Suprapubic skin (tissue), 4 donors: ENCODE data around the gene LRRC32.

Experiments used
- CTCF ChIP-seq, 2 donors: fragments of 200-600 bp in 1 of 2; fragments of 450-650 bp in 1 of 2; sonication (generic) in 1 of 2; IDR thresholded peaks; one replicate each; pipeline ENCODE4 v1.5.1; 2016 to 2019; ENCODE audit warnings: antibody characterized with exemption in 2 of 2, mild to moderate bottlenecking in 1 of 2, moderate library complexity in 1 of 2
- EP300 ChIP-seq: sonication (generic); formaldehyde crosslinking; IDR thresholded peaks from one replicate; pipeline ENCODE4 v1.6.1; 2017; ENCODE audit warnings: antibody characterized with exemption
- POLR2A ChIP-seq, 2 donors: fragments of 450-650 bp; IDR thresholded peaks; one replicate each; pipeline ENCODE4 v1.6.1; 2017; ENCODE audit warnings: antibody characterized with exemption in 2 of 2, mild to moderate bottlenecking in 2 of 2, moderate library complexity in 2 of 2
- POLR2AphosphoS5 ChIP-seq, 3 donors: sonication (generic); formaldehyde crosslinking; IDR thresholded peaks; one replicate each; pipeline ENCODE4 v1.6.1; 2017; ENCODE audit warnings: antibody characterized with exemption in 3 of 3

- TF ChIP-seq CTCF (IDR thresholded peaks at IDR 0.05) (no peak), POLR2A (IDR thresholded peaks at IDR 0.05) (no peak), POLR2AphosphoS5 (IDR thresholded peaks at IDR 0.05) (no peak), EP300 (no peak)
Measured at GRCh38 chr11:76667856-76668255, 2.7 kb downstream of the LRRC32 start.
